ENCODE results near the gene AP1S3. TPM values are rescaled to one million over a fixed set of nuclear protein-coding genes. Genes with fewer than 3 reads are reported as not detected.

The AP1S3 gene
- total RNA-seq, 4 donors from 2014 or later: 0.23 to 4.6 (median 0.54) TPM; not detected in 1

GRCh38 chr2:223779877-223780276 lies 57.5 kb downstream of the AP1S3 start:
- 79 to 100% methylated on average over 1 to 5 of the region's 7 CpGs for WGBS, 2 donors (ENCODE audit: low coverage in 1 of 2)
- no peaks in the 10 kb centered on the region for H3K27me3 ChIP-seq

GRCh38 chr2:223774193-223774592 lies 63.2 kb downstream of the AP1S3 start:
- no peak for TF ChIP-seq EP300 (IDR thresholded peaks at IDR 0.05)
- TF ChIP-seq POLR2AphosphoS5 (IDR thresholded peaks at IDR 0.05): no peak
- TF ChIP-seq POLR2A (IDR thresholded peaks at IDR 0.05): no peak
- TF ChIP-seq, protein P1, sequence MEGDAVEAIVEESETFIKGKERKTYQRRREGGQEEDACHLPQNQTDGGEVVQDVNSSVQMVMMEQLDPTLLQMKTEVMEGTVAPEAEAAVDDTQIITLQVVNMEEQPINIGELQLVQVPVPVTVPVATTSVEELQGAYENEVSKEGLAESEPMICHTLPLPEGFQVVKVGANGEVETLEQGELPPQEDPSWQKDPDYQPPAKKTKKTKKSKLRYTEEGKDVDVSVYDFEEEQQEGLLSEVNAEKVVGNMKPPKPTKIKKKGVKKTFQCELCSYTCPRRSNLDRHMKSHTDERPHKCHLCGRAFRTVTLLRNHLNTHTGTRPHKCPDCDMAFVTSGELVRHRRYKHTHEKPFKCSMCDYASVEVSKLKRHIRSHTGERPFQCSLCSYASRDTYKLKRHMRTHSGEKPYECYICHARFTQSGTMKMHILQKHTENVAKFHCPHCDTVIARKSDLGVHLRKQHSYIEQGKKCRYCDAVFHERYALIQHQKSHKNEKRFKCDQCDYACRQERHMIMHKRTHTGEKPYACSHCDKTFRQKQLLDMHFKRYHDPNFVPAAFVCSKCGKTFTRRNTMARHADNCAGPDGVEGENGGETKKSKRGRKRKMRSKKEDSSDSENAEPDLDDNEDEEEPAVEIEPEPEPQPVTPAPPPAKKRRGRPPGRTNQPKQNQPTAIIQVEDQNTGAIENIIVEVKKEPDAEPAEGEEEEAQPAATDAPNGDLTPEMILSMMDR (IDR thresholded peaks at IDR 0.05): no peak
- WGBS, 2 donors (ENCODE audit: low coverage in 1 of 2): 81 to 82% methylated on average over 3 to 8 of the region's 8 CpGs
- Histone ChIP-seq H3K27ac (no peak overlapping the region), H3K4me3 (no peak overlapping the region), H3K9me3 (no peaks in the 10 kb centered on the region), H3K4me1 (no peaks in the 10 kb centered on the region), H3K27me3 (no peaks in the 10 kb centered on the region), H3K36me3 (no peaks in the 10 kb centered on the region)
- no peak for ATAC-seq

More at GRCh38 chr2:223779877-223780276, 57.5 kb downstream of the AP1S3 start:
- ATAC-seq: no peak
- TF ChIP-seq EP300 (IDR thresholded peaks at IDR 0.05) (no peak), POLR2AphosphoS5 (IDR thresholded peaks at IDR 0.05) (no peak), POLR2A (IDR thresholded peaks at IDR 0.05) (no peak)
- TF ChIP-seq, protein P1 (IDR thresholded peaks at IDR 0.05): no peak
- no peaks in the 10 kb centered on the region for H3K4me1 ChIP-seq
- H3K4me3 ChIP-seq: no peak overlapping the region
- no peaks in the 10 kb centered on the region for H3K36me3 ChIP-seq
- no peak overlapping the region for H3K27ac ChIP-seq
- no peaks in the 10 kb centered on the region for H3K9me3 ChIP-seq

DNA sequence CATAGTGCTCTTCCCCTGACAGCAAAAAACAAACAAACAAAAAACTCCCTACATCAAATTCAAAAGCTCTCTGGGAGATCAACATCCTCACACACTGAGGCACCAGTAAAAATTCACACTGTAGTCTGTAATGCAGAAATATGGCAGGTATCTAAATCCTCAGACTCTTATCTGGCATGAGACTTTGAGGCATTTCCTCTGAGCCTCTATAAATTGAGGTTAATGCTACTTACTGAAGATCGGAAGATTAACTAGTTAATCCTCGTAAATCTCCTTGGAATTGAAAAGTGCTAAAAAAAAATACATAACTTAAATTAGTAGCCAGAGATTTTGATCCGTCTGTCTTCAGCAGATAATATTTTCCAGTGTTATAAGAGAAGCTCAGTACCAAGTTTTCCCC lies 65.0 kb downstream of the AP1S3 start:
- H3K4me1 ChIP-seq: no peaks in the 10 kb centered on the region
- ATAC-seq: no peak
- H3K27me3 ChIP-seq: no peaks in the 10 kb centered on the region
- H3K36me3 ChIP-seq: no peaks in the 10 kb centered on the region
- no peaks in the 10 kb centered on the region for H3K9me3 ChIP-seq
- no peak overlapping the region for H3K27ac ChIP-seq
- no peak for TF ChIP-seq POLR2AphosphoS5 (IDR thresholded peaks at IDR 0.05)
- TF ChIP-seq, protein P1 (IDR thresholded peaks at IDR 0.05): no peak
- TF ChIP-seq EP300 (IDR thresholded peaks at IDR 0.05): no peak
- no peak for TF ChIP-seq POLR2A (IDR thresholded peaks at IDR 0.05)
- H3K4me3 ChIP-seq: no peak overlapping the region
- WGBS, 2 donors (ENCODE audit: low coverage in 1 of 2): 76 to 83% methylated on average over 1 to 3 of the region's 3 CpGs

DNA sequence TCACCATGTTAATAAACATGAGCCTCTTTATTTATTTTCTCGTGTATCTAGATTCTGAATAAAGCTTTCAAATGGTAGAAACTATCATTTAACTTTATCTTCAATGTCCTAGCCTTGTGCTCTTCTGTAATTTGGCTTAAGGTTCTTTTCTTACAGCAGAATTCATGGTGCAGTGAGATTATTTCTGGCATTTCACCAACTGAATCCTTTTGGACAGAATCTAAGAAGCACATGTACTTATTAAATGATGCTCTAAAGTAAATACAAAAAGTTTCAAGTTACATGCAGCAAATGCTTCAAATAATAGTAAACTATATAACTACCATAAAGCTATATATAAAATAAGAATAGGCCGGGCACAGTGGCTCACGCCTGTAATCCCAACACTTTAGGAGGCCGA lies 65.9 kb downstream of the AP1S3 start:
- no peak for TF ChIP-seq POLR2AphosphoS5 (IDR thresholded peaks at IDR 0.05)
- no peaks in the 10 kb centered on the region for H3K9me3 ChIP-seq
- H3K27ac ChIP-seq: no peak overlapping the region
- no peaks in the 10 kb centered on the region for H3K27me3 ChIP-seq
- H3K4me1 ChIP-seq: no peaks in the 10 kb centered on the region
- 92 to 100% methylated on average over 4 of the region's 4 CpGs for WGBS, 2 donors (ENCODE audit: low coverage in 1 of 2)
- ATAC-seq: no peak
- no peaks in the 10 kb centered on the region for H3K36me3 ChIP-seq
- H3K4me3 ChIP-seq: no peak overlapping the region

- no peak overlapping the region for H3K4me3 ChIP-seq
- H3K9me3 ChIP-seq: no peaks in the 10 kb centered on the region
- TF ChIP-seq EP300 (IDR thresholded peaks at IDR 0.05) (no peak), POLR2AphosphoS5 (IDR thresholded peaks at IDR 0.05) (no peak), POLR2A (IDR thresholded peaks at IDR 0.05) (no peak)
- TF ChIP-seq, protein P1 (IDR thresholded peaks at IDR 0.05): no peak
- 62 to 86% methylated on average over 3 of the region's 3 CpGs for WGBS, 2 donors (ENCODE audit: low coverage in 1 of 2)
- ATAC-seq: no peak
- H3K27ac ChIP-seq: no peak overlapping the region
- H3K36me3 ChIP-seq: no peaks in the 10 kb centered on the region
- no peaks in the 10 kb centered on the region for H3K27me3 ChIP-seq
- H3K4me1 ChIP-seq: no peaks in the 10 kb centered on the region
Measured at GRCh38 chr2:223768179-223768578, 69.2 kb downstream of the AP1S3 start.
